GM12873 (cell line): ENCODE data around the gene TRRAP.

Experiments
- TF ChIP-seq, protein P1 (sequence below): IDR thresholded peaks from 2 replicates; pipeline ENCODE4 v1.5.1; 2012; ENCODE audit warnings: low read depth, mild to moderate bottlenecking, moderate library complexity, low read length, control low read depth; ENCODE audit not compliant: insufficient read depth; ENCODE audit errors: missing control alignments

Gene TRRAP

DNA sequence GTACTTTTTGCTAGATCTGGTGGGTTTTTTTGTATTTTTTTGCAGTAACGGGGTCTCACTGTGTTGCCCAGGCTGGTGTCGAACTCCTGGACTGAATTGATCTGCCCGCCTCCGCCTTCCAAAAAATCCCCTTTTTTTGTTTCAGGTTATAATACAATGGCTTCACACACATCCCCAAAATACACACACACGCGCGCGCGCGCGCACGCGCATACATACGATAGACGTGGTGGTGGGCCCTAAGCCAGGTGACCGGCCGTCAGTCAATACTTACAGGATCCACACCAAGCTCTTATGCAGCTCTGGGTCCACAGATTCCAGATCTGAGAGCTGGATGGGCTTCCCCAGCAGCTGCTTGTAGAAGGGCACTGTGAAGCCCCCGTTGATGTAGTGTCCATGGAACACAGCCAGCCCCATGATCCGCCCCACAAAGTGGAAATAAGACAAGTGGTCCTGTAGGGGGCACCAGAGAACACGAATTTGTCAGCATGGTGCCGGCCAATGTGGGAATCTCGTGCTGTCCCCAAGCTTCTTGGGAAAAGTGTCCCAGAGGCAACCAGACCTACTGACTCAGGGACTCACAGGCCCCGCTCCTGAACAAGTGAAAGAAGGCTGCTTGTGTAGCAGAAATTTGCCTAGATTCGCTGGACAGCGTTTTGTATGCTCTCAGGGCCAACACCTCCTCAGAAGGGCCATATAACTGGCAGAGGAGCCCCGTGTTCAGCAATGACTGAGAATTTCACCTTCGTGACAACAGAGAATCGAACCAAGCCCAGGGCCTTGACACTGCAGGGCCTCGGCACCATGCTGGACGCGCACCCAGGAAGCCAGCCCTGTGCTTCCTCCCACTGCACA is 162.0 kb downstream of the TRRAP start:
- TF ChIP-seq, protein P1, sequence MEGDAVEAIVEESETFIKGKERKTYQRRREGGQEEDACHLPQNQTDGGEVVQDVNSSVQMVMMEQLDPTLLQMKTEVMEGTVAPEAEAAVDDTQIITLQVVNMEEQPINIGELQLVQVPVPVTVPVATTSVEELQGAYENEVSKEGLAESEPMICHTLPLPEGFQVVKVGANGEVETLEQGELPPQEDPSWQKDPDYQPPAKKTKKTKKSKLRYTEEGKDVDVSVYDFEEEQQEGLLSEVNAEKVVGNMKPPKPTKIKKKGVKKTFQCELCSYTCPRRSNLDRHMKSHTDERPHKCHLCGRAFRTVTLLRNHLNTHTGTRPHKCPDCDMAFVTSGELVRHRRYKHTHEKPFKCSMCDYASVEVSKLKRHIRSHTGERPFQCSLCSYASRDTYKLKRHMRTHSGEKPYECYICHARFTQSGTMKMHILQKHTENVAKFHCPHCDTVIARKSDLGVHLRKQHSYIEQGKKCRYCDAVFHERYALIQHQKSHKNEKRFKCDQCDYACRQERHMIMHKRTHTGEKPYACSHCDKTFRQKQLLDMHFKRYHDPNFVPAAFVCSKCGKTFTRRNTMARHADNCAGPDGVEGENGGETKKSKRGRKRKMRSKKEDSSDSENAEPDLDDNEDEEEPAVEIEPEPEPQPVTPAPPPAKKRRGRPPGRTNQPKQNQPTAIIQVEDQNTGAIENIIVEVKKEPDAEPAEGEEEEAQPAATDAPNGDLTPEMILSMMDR: peak; percentile 74

DNA sequence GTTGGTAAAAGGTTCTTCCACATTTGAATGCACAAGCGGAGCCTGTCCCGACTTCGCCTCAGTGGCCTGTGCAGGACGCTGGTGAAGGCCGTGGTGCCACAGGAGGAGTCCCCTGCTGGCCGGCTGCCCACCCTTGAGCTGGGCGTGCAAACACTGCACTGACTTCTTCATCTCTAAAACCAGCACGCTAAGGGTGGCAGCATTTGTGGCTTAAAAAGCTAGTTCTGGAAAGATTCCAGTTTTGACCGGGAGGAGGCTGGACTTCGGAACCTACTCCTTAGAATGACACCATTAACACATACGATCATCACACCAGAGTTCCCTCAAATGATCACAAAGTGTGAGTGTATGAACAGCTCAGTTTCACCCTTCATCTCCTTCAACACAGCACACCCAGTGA is 163.2 kb downstream of the TRRAP start:
- TF ChIP-seq, protein P1: no peak

DNA sequence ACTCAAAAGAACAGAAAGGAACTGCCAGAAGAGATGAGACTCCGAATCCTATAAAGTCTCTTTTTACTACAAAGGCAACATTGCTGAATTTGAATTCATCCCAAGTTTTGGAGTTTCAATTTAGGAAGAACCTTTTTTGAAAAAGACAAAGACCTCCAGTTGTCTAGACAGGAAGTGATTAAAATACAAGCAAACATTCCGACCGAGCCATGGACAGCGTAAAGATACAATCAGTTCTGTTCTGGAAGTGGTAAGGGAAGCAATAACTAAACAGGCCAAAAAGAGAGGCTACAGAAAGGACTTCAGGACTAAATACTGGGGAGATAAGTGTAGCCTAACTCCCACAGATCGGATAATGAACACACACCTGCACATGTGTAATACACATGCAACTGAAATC is 164.6 kb downstream of the TRRAP start:
- TF ChIP-seq, protein P1: no peak

DNA sequence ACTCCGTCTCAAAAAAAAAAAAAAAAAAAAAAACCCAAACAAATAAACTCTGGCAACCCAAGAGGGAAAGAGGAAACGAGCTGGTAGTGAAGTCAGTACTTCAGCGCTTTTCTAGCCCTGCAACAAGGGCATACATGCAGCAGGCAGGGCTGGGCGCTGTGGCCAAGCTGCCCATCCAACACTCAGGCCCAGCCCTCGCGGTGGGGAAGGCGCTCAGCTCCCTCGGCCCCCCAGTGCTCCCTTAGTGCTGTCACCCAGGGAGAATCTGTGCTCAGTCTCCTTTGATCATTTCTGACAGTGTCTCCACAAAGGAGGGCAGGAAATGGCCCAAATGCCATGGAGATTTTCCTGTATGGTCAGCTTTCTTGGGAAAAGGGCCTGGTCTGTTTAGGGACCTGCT is 168.4 kb downstream of the TRRAP start:
- TF ChIP-seq, protein P1: no peak

DNA sequence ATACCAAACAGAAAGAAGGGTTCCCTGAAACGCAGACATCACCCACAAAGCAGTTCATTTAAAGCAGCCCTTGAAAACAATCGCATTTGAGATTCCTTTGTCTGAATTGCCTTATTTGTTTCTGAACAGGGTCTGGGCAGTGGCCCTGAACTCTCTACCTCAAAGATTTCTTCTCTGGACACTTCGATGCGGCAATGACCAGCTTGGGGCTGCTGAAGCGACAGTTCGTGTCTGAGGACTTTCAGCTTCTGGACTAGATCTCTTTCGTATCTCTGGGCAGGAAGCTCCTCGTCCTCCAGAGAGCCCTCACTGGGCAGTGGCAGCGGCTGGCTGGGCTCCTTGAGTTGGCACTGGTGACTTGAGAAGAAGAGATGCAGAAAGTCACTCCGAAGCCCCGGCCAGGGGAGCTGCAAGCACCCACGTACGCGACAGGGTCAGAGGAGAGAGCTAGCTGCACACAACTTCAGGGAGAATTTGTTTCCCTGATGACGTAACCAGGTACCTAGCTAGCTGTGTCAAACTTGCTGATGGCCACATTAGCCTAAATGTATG is 169.3 kb downstream of the TRRAP start:
- TF ChIP-seq, protein P1: no peak

DNA sequence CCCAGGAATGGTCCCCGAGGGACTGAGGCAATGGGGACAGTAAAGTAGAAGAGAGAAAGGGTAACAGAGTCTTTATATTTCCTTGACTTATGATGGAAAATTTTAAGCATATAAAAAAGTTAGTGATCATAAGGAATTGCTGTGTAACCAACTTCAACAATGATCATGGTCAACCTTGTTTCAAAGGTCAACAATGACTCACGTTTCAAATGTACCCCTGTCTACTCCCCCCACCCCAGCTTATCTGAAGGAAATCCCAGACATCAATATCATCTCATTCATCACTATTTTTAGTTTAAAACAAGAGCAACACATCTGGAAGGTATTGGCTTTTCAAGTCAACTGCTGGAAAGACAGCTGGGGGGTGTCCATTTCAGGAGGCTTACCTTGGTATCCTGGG is 172.6 kb downstream of the TRRAP start:
- TF ChIP-seq, protein P1: no peak

DNA sequence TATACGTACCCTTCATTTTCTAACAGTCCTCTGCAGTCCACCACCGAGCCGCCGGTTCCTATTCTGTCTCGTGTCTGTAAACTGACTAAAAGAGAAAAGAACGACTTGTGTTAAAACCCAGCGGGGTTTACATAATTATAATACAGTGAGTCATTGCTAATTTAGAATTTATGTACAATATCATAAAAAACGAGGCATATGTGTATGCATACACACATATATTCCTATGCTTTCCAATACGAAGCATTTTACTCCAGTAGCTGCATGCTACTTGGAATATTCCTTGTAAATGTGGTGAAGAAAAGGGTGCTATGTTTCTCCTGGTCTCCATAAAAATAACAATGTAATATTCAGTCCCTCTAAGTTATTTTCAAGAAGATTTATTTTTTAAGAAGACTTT is 176.4 kb downstream of the TRRAP start:
- TF ChIP-seq, protein P1: no peak
